ENCODE data around the gene CBX8. TPM values are rescaled to one million over a fixed set of nuclear protein-coding genes. Genes with fewer than 3 reads are reported as not detected.

CBX8 gene
- total and polyA plus RNA-seq, 7 experiments from 2014 or later, result 0.96 to 11.9 (median 2.7) TPM

DNA sequence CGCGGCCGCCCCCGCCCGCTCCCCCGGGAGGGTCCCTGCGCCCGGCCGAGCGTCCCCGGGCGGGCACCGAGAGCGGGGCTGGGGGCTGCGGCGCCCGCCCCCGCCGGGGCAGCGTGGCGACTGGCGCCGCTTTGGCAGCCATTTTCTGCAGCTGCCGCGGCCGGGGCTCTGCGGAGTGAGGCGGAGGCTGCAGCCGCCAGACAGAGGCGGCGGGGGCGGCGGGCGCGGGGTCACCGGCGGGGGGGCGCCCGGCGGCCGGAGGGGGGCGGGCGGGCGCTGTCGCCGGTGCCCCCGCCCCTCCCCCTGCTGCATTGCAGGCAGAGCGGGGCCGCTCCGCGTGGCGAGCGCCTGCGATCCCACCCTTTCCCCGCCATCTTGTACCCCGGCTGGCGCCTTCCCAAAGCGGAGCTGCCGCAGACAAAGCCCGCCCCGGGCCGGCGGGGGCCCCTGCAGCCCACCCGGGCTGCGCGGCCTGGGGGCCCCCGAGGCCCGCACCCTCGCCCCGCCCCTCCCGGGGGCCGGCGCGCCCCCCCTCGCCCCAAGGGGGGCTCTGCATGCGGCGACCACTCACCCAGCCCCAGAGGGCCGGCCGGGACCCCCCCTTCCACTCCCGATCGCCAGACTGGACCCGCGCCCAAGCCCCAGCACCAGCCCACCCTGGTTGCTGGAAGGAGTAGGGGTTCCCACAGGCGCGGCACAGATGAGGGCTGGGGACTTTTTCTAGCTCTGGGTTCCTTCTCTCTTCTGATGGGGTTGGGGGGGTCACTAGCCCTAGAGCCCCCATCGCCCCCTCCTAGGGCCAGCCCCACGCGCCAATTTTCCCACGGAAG, 16.6 kb upstream of the CBX8 start:
- no peak overlapping the region for H3K27ac Mint-ChIP-seq
- CTCF ChIA-PET, result interaction anchor here (1.3 kb wide), 1 partner anchor 22 kb away, joined by 3 read pairs; no protein-coding TSS in a partner anchor

DNA sequence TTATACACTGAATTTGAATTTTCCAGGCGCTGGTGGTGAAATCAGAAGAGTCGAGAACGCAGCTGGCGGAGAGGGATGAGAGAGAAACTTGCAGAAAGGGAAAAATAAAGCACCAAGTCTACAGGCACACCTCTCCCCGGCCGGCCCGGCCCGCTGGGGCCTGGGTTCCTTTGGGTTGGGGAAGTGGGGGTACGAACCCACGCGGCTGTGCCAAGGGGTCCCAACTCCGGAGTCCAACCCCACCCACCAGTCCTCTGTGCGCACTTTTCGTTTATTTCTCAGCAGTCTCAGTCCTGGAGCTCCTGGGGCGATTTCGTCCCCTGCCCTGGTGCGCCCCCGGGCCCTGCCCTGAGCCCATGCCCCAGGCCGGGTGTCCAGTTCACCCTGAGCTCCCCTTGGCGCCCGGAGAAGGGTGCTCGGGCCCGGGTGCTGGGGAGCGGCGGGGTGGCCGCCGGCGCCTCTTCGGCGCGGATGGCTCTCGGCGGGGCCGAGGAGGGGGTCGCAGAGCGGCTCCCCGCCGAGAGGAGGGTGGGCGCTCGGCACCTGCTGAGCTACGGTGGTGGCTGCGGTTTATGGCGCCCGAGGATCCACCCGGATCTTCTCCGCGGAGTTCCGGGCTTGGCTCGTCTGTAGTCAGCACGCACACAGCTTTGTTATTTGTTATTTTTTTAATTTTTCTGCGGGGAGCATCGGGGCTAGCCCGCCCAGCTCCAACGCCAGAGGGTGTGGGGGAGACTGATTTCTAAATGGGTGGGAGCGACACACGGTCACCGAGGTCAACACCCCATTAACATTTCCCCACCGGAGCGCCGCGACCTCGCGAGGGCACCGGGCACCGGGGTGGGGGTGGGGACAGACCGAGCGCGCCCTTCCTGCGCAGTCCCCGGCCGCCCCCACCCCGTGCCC, 15.7 kb upstream of the CBX8 start:
- intact Hi-C loops (cut with micrococcal nuclease), result loop anchor here (5.0 to 10.0 kb wide), 5 partner anchors 35 to 1700 kb away; partner anchors contain the start of genes ACTG1 (in 1 of the 2), BAHCC1 (in 1 of the 2) and CBX2 (in 1 of the 2)
- Histone ChIP-seq H3K27ac (ENCODE audit: low read depth, low read length) (no peak overlapping the region), H3K36me3 (ENCODE audit: control insufficient read depth in 2 of 3, insufficient read depth in 3 of 3, low read length in 3 of 3) (no peaks in the 10 kb centered on the region), H3K4me1 (ENCODE audit: control insufficient read depth in 2 of 2, insufficient read depth in 2 of 2, low read length in 2 of 2) (peaks cover 23 to 43% of the 10 kb centered on the region in 2 donors), H3K9me3 (ENCODE audit: control insufficient read depth in 2 of 3, low read length in 3 of 3) (no peaks in the 10 kb centered on the region), H3K4me3 (ENCODE audit: low read length) (no peak overlapping the region), H3K27me3 (ENCODE audit: control insufficient read depth in 2 of 2, insufficient read depth in 2 of 2, low read length in 2 of 2) (peaks cover 40 to 59% of the 10 kb centered on the region in 2 donors)
- ChIA-PET CTCF (interaction anchor here (0.9 to 1.3 kb wide), 2 partner anchors 23 to 27 kb away, joined by 3 to 4 read pairs; partner anchors contain the start of gene CBX4), POLR2A (interaction anchor here (0.9 to 6.4 kb wide), 11 partner anchors 8 to 36 kb away, joined by 3 to 51 read pairs (median 6); partner anchors contain the start of genes CBX4 and CBX8)
- Mint-ChIP-seq H3K36me3 (peaks cover 0 to 4% (median 0%) of the 10 kb centered on the region in 5 donors), H3K27ac (peak overlapping the region in 7 of 9 donors; percentile 12 to 79 (median 58)), H3K27me3 (peaks cover 45 to 70% (median 53%) of the 10 kb centered on the region in 5 donors), H3K4me1 (peaks cover 18 to 41% (median 32%) of the 10 kb centered on the region in 7 donors), H3K9me3 (peaks cover 0 to 2% (median 0%) of the 10 kb centered on the region in 11 donors), H3K4me3 (peak overlapping the region; percentile 48 to 79 (median 68))
- no peak for DNase-seq
- ATAC-seq, result no peak

More for the DNA sequence above, 16.6 kb upstream of the CBX8 start:
- Histone ChIP-seq H3K27ac (ENCODE audit: low read depth, low read length) (no peak overlapping the region), H3K27me3 (ENCODE audit: control insufficient read depth in 2 of 2, insufficient read depth in 2 of 2, low read length in 2 of 2) (peaks cover 38 to 51% of the 10 kb centered on the region in 2 donors), H3K4me1 (ENCODE audit: control insufficient read depth in 2 of 2, insufficient read depth in 2 of 2, low read length in 2 of 2) (peaks cover 23 to 43% of the 10 kb centered on the region in 2 donors), H3K4me3 (ENCODE audit: low read length) (no peak overlapping the region), H3K36me3 (ENCODE audit: control insufficient read depth in 2 of 3, insufficient read depth in 3 of 3, low read length in 3 of 3) (no peaks in the 10 kb centered on the region), H3K9me3 (ENCODE audit: control insufficient read depth in 2 of 3, low read length in 3 of 3) (no peaks in the 10 kb centered on the region)
- intact Hi-C loops (cut with micrococcal nuclease), result loop anchor here (5.0 to 10.0 kb wide), 5 partner anchors 36 to 1699 kb away; partner anchors contain the start of genes ACTG1 (in 1 of the 2), BAHCC1 (in 1 of the 2) and CBX2 (in 1 of the 2)
- POLR2A ChIA-PET, result interaction anchor here (1.0 to 6.4 kb wide), 7 partner anchors 9 to 27 kb away, joined by 3 to 51 read pairs (median 7); partner anchors contain the start of genes CBX4 and CBX8
- ATAC-seq (no peak), DNase-seq (no peak)
- Mint-ChIP-seq H3K4me1 (peaks cover 18 to 41% (median 32%) of the 10 kb centered on the region in 7 donors), H3K4me3 (peak overlapping the region in 6 of 10 donors; percentile 17 to 81 (median 48)), H3K27me3 (peaks cover 35 to 70% (median 49%) of the 10 kb centered on the region in 5 donors), H3K9me3 (peaks cover 0 to 2% (median 0%) of the 10 kb centered on the region in 11 donors), H3K36me3 (peaks cover 0 to 4% (median 0%) of the 10 kb centered on the region in 5 donors)

DNA sequence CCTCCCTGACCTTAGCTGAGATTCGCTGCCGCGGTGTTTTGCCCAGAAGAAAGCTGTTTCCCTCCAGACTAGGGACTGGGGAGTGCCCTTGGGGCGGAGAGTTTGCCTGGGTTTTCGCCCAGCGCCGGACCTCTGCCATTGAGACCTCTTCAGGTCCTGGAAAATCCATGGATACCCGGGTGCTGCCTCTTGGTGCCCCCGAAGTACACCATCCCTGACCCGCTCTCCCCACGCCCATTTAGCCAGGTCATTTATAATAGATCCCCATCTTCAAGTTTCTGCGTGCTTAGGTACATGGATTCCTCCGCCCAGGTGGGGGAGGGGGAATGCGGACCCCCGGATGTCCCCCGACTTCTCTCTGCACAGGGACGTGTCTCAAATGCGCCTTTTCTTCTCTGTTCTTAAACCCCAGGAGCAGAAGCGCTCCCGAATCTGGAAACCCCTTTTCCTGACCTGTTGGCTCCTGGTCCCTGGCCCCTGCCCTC, 15.0 kb upstream of the CBX8 start:
- Histone ChIP-seq H3K27me3 (ENCODE audit: control insufficient read depth in 2 of 2, insufficient read depth in 2 of 2, low read length in 2 of 2) (peaks cover 40 to 65% of the 10 kb centered on the region in 2 donors), H3K4me1 (ENCODE audit: control insufficient read depth in 2 of 2, insufficient read depth in 2 of 2, low read length in 2 of 2) (peaks cover 23 to 43% of the 10 kb centered on the region in 2 donors), H3K4me3 (ENCODE audit: low read length) (no peak overlapping the region), H3K27ac (ENCODE audit: low read depth, low read length) (no peak overlapping the region), H3K36me3 (ENCODE audit: control insufficient read depth in 2 of 3, insufficient read depth in 3 of 3, low read length in 3 of 3) (no peaks in the 10 kb centered on the region), H3K9me3 (ENCODE audit: control insufficient read depth in 2 of 3, low read length in 3 of 3) (no peaks in the 10 kb centered on the region)
- peaks cover 0 to 2% (median 0%) of the 10 kb centered on the region in 11 donors for H3K9me3 Mint-ChIP-seq
- H3K4me3 Mint-ChIP-seq, result peak overlapping the region; percentile 34 to 72 (median 62)
- ATAC-seq (no peak), DNase-seq (no peak)
- intact Hi-C loops (cut with micrococcal nuclease), result loop anchor here (1.0 to 10.0 kb wide), 6 partner anchors 26 to 1700 kb away; partner anchors contain the start of genes ACTG1 (in 1 of the 2), BAHCC1 (in 1 of the 2) and CBX2 (in 1 of the 2)
- ChIA-PET POLR2A (interaction anchor here (0.9 to 6.4 kb wide), 12 partner anchors 8 to 35 kb away, joined by 3 to 51 read pairs (median 6); partner anchors contain the start of genes CBX4 and CBX8), CTCF (interaction anchor here (0.9 to 1.5 kb wide), 3 partner anchors 23 to 66 kb away, joined by 3 to 9 read pairs (median 4); partner anchors contain the start of gene CBX4)
- H3K36me3 Mint-ChIP-seq, result peaks cover 0 to 4% (median 0%) of the 10 kb centered on the region in 5 donors
- H3K27me3 Mint-ChIP-seq, result peaks cover 49 to 70% (median 54%) of the 10 kb centered on the region in 5 donors
- H3K27ac Mint-ChIP-seq, result peak overlapping the region in 7 of 9 donors; percentile 12 to 79 (median 58)
- H3K4me1 Mint-ChIP-seq, result peaks cover 18 to 41% (median 32%) of the 10 kb centered on the region in 7 donors

DNA sequence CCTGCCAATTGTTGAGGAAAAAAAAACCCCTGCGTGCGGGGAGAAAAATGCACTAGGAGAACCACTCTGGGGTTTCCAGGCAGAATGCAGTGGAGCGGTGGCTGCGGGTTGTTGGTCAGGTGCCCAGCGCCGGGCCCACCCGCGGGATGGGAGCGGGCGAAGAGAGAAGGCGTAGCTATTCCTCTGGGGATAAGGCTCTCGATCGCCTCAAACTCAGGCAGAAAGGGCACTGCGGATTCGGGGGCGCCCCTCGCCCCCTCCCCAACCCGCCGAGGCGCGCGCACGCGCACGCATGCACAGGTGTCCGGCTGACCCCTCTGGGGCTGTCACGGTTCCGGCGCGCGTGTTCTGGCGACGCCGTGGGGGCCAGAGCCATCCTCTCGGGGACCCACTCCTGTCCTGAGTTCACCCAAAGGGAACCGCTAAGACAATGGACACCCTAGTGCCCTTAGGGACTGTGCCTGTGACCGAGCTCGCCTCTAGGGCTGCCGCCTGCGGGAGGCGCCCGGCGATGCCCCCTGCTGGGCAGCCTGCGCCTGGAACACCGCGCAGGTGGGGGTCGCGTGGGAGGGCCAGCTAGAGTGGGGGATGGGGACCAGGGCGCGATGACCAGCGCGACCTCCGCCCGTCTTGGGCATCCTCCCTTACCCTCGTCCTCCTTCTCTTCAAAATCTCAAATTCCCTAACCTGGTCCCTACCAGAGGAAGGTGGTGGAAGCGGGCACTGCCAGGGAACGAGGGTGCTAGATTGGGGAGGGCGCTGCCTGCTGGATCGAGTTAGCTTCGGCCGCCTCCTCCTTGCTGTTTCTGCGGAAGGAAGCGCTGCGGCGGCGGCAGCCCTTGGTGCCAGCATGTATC, 14.4 kb upstream of the CBX8 start:
- intact Hi-C loops (cut with micrococcal nuclease), result loop anchor here (1.0 to 10.0 kb wide), 6 partner anchors 27 to 1701 kb away; partner anchors contain the start of genes ACTG1 (in 1 of the 2), BAHCC1 (in 1 of the 2) and CBX2 (in 1 of the 2)
- H3K27ac Mint-ChIP-seq, result peak overlapping the region in 5 of 9 donors; percentile 12 to 79 (median 48)
- H3K27me3 Mint-ChIP-seq, result peaks cover 50 to 70% (median 55%) of the 10 kb centered on the region in 5 donors
- Histone ChIP-seq H3K4me3 (ENCODE audit: low read length) (no peak overlapping the region), H3K4me1 (ENCODE audit: control insufficient read depth in 2 of 2, insufficient read depth in 2 of 2, low read length in 2 of 2) (peaks cover 23 to 43% of the 10 kb centered on the region in 2 donors), H3K9me3 (ENCODE audit: control insufficient read depth in 2 of 3, low read length in 3 of 3) (no peaks in the 10 kb centered on the region), H3K27me3 (ENCODE audit: control insufficient read depth in 2 of 2, insufficient read depth in 2 of 2, low read length in 2 of 2) (peaks cover 38 to 65% of the 10 kb centered on the region in 2 donors), H3K36me3 (ENCODE audit: control insufficient read depth in 2 of 3, insufficient read depth in 3 of 3, low read length in 3 of 3) (no peaks in the 10 kb centered on the region), H3K27ac (ENCODE audit: low read depth, low read length) (no peak overlapping the region)
- DNase-seq, result peak in 1 of 9 donors; percentile 39
- H3K4me1 Mint-ChIP-seq, result peaks cover 18 to 39% (median 32%) of the 10 kb centered on the region in 7 donors
- peaks cover 0 to 2% (median 0%) of the 10 kb centered on the region in 11 donors for H3K9me3 Mint-ChIP-seq
- POLR2A ChIA-PET, result interaction anchor here (0.9 to 6.4 kb wide), 10 partner anchors 7 to 35 kb away, joined by 3 to 51 read pairs (median 7); partner anchors contain the start of genes CBX4 and CBX8
- ATAC-seq, result peak; percentile 38
- CTCF ChIA-PET, result interaction anchor here (0.7 to 1.5 kb wide), 3 partner anchors 14 to 180 kb away, joined by 3 to 9 read pairs (median 4); partner anchors contain the start of gene CBX8
- H3K36me3 Mint-ChIP-seq, result peaks cover 0 to 4% (median 0%) of the 10 kb centered on the region in 5 donors
- peak overlapping the region; percentile 46 to 75 (median 68) for H3K4me3 Mint-ChIP-seq

All from naive thymus-derived CD4-positive, alpha-beta T cell (primary cell).